ENCODE data around the gene NONO. TPM values are rescaled to one million over a fixed set of nuclear protein-coding genes. Genes with fewer than 3 reads are reported as not detected.
"Not testable (repeated sequence)": the region's sequence is repeated elsewhere in the genome, so short reads cannot be mapped to it uniquely, and the experiment has no call there.

NONO gene
- total RNA-seq, 1 donor from 2014 or later: 258 TPM

- no peak for DNase-seq
Observed at GRCh38 chrX:71291381-71291780, 7.9 kb downstream of the NONO start.

GRCh38 chrX:71292669-71293365 is 9.4 kb downstream of the NONO start:
- no peak for DNase-seq

GRCh38 chrX:71296806-71297205 is 13.4 kb downstream of the NONO start:
- DNase-seq: no peak

GRCh38 chrX:71298119-71298518 is 14.7 kb downstream of the NONO start:
- DNase-seq: no peak

GRCh38 chrX:71300064-71300463 is 16.6 kb downstream of the NONO start:
- not testable (repeated sequence) for DNase-seq

- not testable (repeated sequence) for DNase-seq
Observed at GRCh38 chrX:71300495-71300894, 17.1 kb downstream of the NONO start.

- no peak for DNase-seq
Observed at GRCh38 chrX:71301195-71301924, 17.9 kb downstream of the NONO start, which contains the start of gene ITGB1BP2. TSS of gene ITGB1BP2 (plus strand) at chrX:71301750. CDS start at chrX:71301807, 57 bp downstream.

GRCh38 chrX:71302461-71303213 is 19.2 kb downstream of the NONO start:
- DNase-seq: no peak

- DNase-seq: no peak
Observed at GRCh38 chrX:71304561-71304960, 21.1 kb downstream of the NONO start.

- DNase-seq: no peak
Observed at GRCh38 chrX:71315917-71316316, 32.5 kb downstream of the NONO start.

- DNase-seq: not testable (repeated sequence)
Observed at GRCh38 chrX:71316959-71317358, 33.5 kb downstream of the NONO start.

- DNase-seq: no peak
Observed at GRCh38 chrX:71320126-71320525, 36.7 kb downstream of the NONO start.

GRCh38 chrX:71321731-71322130 is 38.3 kb downstream of the NONO start:
- DNase-seq: no peak

GRCh38 chrX:71324452-71324851 is 41.0 kb downstream of the NONO start:
- DNase-seq: not testable (repeated sequence)

- DNase-seq: no peak
Observed at GRCh38 chrX:71326394-71326793, 43.0 kb downstream of the NONO start.

- DNase-seq: not testable (repeated sequence)
Observed at GRCh38 chrX:71349151-71349665, 65.8 kb downstream of the NONO start.

GRCh38 chrX:71349867-71350266 is 66.4 kb downstream of the NONO start:
- not testable (repeated sequence) for DNase-seq

Other genes with a start within 250 kb of the NONO start
- 31.2 TPM for gene SNX12, start 215.3 kb upstream of the NONO start, total RNA-seq
- 9.9 TPM for gene FOXO4, start 187.8 kb upstream of the NONO start, total RNA-seq
- gene CXorf65, start 176.9 kb upstream of the NONO start, total RNA-seq: not detected
- 2.6 TPM for gene IL2RG, start 172.1 kb upstream of the NONO start, total RNA-seq
- gene MED12, start 165.0 kb upstream of the NONO start, total RNA-seq: 36.4 TPM
- 1.4 TPM for gene NLGN3, start 138.8 kb upstream of the NONO start, total RNA-seq
- gene GJB1, start 60.4 kb upstream of the NONO start, total RNA-seq: 0.30 TPM
- 14.6 TPM for gene ZMYM3, start 29.5 kb upstream of the NONO start, total RNA-seq
- 10.9 TPM for gene ITGB1BP2, start 18.1 kb downstream of the NONO start, total RNA-seq
- gene TAF1, start 82.7 kb downstream of the NONO start, total RNA-seq: 75.6 TPM
- 173 TPM for gene OGT, start 249.5 kb downstream of the NONO start, total RNA-seq

All from skin of body (tissue), 2 donors.